Lung microvascular endothelial cell (primary cell): ENCODE results near the gene TAC4. TPM values are rescaled to one million over a fixed set of nuclear protein-coding genes. Genes with fewer than 3 reads are reported as not detected.

Experiments
- DNase-seq, 2 donors: peaks; one replicate each; pipeline versions ENCODE4 v3.0.0 to v3.0.0-alpha.2; 2010; ENCODE audit warnings: low read depth in 2 of 2
- total RNA-seq: library from RNA; depleted of rRNA; stranded (reverse); fragments of >200 nt; gene quantifications from 2 replicates; pipeline ENCODE4 v1.2.1, GENCODE V29; 2014

TAC4 gene
- total RNA-seq, 1 donor from 2014 or later, result not detected

DNA sequence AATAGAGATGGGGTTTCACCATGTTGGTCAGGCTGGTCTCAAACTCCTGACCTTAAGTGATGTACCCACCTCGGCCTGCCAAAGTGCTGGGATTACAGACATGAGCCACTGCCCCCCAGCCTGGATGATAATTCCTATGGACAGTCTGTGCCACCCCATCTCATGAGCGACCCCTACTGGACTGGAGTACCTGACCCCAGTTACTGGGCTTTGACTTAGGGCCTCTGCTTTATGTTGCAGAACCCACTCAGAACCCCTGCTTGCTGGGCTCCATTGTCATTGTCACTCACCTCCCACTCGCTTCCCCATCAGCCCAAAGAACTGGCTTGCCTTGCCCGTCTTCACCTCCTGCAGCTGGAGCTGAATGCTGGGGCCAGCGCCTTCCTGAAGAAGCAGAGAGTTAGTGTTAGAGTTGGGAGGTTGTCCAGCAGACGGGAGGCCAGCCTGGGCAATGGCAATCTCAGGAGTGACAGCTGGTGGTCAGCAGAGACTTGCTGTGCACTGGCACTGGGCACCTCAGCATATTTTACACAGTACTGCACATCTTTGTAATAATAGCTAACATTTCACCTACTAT, 4.0 kb downstream of the TAC4 start:
- peak; percentile 45 to 74 for DNase-seq

DNA sequence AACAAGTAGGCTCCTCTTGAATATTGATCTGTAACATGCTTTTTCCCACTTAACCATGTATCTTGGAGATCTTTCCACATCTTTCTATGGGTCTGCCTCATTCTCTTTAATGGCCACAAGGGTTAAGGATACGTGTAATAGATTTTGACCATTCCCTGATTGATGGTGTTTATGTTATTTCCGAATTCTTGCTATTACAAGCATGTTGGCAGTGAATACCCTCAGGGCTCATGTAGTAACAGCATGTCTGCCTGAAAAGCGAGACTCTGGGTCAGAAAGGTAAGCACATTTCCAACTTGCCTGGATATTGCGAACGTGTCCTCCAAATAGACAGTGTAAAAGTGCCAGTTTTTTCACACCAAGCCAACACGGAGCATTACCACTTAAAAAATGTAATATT, 5.0 kb downstream of the TAC4 start:
- DNase-seq, result no peak

DNA sequence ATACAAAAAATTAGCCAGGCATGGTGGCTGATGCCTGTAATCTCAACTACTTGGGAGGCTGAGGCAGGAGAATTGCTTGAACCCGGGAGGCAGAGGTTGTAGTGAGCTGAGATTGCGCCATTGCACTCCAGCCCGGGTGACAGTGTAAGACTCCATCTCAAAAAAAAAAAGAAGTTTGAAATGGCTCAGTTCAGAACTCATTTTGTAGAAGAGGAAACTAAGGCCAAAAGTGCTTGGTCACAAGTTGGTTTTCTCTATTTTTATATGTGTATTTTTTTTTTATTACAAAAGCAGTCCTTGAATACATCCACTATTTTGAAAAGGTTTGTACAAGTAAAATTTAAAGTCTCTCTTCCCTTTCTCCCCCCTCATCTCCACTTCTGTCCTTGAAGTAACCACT, 5.5 kb downstream of the TAC4 start:
- no peak for DNase-seq

DNA sequence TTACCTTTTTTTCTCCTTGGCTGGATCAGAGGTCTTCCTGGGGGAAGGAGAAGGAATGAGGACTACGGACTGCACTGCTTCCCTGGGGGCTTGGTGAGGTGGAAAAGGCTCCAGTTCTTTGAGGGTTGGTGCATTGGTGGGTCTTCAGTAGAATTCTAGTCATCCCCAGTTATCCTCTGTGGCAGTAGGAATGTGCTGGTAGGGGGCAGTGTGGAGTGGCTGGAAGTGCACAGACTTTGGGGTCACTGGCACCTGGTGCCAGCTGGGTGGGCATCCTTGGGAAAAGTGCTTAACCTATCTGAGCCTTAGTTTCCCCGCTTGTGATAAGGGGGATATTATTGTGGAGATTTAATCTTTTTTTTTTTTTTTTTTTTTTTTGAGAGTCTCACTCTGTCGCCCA, 6.3 kb downstream of the TAC4 start:
- DNase-seq, result no peak

DNA sequence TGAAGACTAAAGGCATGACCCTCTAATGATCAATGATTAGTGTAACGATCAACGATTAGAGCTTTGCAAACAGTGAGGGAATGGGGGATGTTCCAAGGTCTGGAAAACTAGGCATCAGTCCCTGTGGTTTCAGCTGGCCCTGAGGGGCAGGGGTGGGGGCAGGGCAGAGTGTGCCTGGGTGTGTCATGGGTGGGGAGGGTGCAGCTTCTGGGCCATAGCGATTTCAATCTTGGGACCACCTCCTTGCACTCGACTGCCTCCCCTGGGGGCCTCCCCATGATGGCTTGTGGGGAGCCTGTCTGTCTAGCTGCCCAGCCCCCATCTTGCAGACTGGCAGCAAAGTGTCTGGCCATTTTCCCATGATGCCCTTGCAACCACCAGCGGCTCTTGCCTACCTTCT, 8.4 kb downstream of the TAC4 start:
- DNase-seq, result no peak

DNA sequence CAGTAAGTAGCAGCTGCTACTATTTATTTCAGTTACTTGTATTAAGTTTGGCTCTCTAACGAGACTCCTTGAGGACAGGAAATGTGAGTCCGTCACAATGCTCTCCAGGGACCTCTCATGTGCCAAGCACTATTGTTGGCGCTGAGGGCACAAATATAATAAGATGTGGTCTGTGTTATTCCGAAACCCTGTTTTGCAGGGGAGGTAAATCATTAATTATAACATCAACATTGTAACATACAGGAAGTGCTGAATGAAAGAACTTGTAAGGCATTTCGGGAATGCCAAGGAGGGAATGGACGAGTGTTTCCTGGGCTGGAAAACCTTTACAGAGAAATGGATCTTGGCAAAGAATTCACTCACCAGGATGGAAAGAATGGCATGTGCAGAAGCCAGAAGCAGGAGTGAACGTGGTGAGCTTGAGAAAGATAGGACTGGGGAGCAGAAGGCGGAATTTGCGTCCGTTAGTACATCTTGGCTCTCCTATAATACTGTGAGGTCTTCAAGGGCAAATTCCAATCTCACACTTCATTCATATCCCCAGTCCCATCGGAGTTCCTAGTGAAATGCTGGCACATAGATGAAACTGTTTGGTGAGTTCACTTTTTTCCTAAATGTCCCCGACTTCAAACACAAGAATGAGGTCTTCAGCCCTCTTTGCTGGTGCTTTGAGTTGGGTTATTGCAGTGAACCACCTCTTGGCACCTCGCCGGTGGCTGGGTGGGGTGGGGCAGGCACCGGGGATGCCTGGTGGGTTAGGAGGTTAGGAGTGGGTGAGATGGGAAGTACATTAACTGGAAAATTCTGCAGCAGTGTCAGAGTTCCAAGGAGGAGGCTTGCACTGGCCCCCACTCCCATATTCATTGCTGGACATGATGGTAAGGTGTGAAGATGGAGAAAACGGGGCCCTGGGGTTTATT, 11.5 kb downstream of the TAC4 start:
- peak in 1 of 2 donors; percentile 70 for DNase-seq

DNA sequence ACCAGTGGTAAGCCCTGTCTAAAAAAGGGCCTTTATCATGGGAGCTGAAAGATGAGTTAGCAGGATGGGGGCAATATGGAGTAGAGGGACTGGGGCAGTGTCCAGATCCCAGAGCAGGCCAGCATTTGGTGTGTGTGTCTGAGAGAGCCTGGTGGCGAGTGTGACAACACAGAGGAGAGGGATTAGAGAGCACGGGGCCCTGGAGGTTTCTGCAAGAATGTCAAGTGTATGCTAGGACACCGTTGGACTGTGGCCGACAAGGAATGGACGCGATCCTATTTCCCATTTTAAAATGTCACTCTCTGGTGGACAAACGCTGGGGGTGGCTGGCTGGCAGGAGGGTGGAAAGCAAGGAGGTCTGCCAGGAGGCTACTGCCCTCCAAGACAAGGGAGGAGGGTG, 12.4 kb downstream of the TAC4 start:
- DNase-seq, result no peak

DNA sequence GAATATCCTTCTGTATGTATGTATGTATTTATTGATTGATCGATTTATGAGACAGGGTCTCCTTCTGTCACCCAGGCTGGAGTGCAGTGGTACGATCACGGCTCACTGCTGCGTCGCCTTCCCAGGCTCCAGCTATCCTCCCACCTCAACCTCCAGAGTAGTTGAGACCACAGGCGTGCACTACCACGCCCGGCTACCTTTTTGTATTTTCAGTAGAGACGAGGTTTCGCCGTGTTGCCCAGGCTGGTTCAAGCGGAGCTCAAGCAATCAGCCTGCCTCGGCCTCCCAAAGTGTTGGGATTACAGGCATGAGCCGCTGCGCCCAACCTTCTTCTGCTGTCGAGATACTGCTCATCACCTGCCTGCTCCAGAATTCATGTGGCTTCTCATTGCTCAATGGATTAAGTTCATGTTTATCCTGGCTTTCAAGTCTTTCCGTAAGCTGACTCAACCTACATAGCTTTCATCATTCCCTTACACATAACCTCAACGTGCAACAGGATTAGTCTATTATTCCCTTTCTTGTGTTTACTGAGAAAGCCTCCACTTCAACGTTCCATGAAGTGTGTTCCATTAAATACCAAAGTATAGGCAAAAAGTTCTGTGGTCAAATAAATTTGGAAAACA, 13.6 kb downstream of the TAC4 start:
- peak in 1 of 2 donors; percentile 69 for DNase-seq

DNA sequence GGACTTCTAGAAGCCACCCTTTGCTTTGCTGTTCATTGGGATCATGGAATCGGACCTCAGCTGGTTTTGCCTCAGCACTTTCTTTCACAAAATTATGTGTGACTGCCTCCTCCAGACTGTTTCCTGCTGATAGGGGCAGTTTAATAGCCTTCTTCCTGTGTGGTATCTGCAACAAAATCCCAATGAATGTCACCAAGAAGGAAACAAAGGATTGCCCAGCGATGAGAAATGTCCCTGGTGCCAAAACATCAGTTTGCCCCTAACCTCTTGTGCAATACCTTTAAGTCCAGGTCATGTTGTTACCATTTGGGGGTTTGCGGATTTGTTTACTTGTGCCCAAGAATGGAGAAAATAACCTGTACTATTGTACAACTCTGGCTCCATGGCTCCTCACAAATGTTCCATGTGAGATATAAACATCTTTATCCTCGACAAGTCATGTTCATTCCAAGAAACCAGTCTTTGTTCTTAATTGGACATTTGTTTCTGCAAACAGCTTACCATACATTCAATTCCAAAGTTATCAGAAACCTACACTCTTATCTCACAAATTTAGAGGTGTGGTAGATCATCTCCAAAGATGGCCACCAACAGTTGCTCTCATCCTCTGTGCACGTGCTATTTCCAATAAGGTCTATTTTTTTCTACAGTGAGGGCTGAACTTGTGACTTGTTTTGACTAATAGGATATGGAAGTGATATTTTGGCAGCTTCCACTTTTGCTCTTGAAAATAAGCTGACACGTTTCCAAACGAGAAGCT, 14.8 kb downstream of the TAC4 start:
- DNase-seq, result peak; percentile 82 to 94

DNA sequence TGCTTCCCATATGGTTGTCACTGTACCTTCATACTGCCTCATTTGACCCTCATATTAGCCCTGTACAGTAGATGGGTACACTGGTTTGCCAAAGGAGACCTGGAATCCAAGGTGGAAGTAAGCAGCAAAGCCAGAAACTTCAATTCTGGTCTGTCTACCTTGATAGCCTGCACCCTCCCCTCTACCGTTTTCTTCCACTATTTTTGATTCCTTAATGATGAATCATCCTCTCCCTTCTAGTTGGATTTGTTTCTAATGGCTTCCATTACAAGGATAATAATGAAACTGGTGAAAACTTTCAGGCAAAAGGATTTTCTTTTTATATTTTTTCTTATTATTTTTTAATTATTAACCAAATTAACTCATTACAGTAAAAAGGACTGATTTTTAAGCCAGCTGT, 17.3 kb downstream of the TAC4 start:
- DNase-seq, result no peak

DNA sequence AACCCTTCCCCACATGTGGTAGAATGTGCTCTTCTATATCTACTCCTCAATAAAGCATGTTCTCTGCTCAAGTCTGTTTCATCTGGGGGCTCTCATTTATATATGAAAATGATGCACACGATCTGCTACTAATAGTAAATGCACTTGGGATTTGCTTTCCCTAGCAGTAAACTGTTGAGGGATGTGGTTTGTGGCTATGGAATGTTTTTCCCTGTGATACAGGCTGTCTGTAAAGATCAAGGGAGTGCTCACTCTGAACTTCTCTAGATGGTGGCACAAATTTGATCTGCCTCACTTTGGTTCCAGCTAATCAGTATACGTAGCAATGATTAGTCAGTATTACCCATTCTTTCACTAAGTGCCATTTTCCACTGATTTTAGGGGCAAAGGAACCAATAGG, 18.8 kb downstream of the TAC4 start:
- no peak for DNase-seq

DNA sequence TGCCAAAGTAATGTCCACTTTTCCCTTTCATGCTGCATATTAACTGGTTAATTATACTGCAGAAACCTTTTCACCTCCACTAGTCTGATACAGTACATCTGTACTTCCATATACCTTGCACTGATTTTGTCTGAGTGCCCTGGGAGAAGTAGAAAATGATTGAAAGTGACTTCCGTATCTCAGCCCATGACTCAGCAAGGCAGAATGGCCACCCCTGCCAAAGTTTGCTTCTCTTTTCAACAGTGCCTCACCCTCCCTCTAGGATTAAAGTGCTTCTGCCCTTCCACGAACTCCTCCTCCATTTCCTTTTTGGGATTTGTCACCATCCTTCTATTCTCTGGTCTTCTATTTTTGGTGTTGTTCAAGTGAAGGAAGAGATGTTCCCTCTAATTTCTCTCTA, 19.5 kb downstream of the TAC4 start:
- peak in 1 of 2 donors; percentile 31 for DNase-seq

DNA sequence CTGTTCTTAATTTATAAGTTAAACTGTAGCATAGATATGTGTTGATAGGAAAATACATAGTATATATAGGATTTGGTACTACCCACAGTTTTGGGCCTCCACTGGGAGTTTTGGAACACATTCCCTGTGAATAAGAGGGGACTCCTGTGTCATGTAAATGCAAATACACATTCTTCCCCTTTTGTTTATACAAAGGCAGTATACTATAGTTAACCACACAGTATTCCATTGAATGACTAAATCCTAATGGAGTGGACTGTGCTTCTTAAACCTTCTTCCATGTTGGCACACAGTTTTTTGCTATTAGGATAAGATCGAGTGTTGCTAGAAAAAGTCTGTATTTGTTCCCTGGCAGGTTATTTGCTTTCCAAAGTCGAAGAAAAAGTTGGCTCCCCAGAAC, 22.2 kb downstream of the TAC4 start:
- no peak for DNase-seq

DNA sequence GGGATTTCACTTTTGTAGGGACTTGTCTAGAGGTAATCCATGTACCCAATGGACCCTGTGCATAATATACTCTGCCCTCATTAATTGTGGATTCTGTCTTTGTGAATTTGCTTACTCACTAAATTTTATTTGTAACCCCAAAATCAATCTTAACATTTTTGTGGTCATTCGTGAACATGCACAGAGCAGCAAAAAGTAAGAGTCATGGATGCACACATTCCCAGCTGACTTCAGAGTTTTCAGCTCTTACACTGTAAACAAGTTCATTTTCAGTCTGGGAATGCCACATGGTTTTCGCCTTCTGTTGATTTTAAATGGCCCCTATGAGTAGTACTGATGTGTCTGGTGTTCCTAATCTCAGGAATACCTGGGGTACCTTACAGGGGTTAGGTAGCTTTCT, 24.3 kb downstream of the TAC4 start:
- no peak for DNase-seq

DNA sequence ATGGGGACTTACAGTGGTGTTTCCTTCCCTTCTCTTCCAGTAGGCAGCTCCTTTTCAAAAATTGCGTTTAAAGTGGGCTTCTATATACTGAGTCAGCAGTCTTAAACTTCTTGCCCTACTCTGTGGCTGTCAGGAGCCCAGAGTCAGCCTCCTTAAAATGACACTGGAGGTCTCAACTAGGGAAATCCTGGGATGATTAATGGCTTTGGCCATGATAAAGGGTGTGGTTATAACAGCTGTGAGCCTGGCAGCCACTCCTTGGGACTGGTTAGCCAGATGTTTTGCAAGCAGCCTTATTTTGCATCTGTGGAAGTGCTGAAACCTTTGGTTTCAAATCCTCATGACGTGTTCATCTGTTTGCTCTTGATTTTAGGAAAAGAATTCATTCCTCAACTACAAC, 25.0 kb downstream of the TAC4 start:
- DNase-seq, result no peak

DNA sequence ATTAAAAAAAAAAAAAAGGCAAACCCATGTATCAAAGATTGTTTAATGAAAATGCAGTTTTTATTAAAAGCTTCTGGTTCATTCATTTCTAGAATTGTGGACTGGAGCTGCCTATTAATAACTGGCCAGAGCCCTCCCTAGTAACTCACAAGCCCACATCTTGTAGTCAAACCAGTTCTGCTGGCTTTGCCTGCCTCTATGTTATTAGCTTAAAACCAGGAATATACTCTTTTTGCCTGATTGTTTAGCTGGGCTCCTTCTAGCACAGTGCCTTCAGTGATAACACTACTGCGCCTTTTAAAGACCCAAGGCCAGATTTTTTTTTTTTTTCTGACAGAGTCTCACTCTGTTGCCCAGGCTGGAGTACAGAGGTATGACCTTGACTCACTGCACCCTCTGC, 26.0 kb downstream of the TAC4 start:
- no peak for DNase-seq

DNA sequence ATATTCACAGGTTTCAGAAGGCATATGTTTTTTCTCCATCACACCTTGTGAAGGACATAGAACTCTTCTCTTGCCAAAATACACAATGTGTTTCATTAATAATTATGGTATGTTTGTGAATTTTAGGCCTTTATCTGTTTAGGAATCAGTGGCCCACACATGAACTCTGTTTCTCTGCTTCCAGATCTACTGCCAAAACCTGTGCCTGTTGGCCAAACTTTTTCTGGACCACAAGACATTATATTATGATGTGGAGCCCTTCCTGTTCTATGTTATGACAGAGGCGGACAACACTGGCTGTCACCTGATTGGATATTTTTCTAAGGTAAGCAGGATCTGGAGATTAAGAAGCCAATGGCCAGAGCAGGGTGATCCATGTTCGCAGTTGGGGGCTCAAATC, 26.4 kb downstream of the TAC4 start:
- peak in 1 of 2 donors; percentile 85 for DNase-seq

DNA sequence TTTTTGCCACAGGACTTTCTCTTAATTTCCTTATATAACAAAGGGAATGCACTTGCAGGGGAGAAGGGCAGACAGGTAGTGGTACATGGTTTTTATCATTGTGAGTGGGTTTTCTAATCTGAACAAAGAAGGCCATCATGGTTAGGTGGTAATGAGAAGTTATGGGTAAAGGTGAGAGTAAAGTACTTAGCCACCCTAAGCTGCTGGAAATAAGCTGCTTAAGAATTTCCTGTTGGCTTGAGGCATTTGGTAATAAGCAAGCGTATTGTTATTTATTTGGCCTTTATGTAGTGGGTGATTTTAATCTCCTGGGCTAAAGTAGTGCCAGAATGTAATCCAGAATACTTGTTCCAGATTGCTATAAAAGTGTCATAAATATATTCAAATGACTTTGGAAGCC, 27.1 kb downstream of the TAC4 start:
- no peak for DNase-seq

DNA sequence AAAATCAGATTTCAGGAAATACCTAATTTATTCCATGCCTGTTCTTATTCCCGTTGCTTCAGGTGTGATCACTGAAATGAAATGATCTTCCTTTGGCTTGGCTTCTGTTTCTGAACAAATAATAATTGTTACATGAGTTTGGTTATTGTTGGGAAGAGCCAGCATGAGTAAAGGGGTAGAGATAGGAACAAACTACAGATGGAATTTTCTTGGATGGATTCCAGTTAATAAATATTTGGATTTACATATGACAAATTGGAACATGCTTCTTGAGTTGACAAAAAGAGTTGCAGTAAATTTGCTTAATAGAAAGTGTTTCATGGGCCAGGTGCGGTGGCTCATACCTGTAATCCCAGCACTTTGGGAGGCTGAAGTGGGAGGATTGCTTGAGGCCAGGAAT, 28.2 kb downstream of the TAC4 start:
- DNase-seq, result peak in 1 of 2 donors; percentile 51

DNA sequence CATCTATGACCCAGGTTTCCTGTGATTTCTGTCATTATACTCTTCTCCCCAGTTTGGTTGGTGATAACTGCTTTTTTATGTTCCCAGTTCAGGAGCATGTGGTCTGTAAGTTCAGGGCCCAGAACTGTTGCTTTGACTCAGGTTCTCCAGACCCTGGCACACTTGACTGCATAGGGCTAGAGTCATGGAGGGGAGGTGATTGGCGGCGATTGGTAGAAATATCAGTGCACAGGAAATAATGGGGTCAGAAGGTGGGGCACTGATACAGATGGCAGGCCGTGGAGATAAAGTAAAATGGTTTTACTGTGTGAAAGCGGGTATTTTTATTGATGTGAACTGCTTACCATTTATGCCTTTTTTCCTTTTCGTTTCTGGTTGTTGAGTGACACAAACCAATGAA, 28.7 kb downstream of the TAC4 start:
- peak in 1 of 2 donors; percentile 84 for DNase-seq

DNA sequence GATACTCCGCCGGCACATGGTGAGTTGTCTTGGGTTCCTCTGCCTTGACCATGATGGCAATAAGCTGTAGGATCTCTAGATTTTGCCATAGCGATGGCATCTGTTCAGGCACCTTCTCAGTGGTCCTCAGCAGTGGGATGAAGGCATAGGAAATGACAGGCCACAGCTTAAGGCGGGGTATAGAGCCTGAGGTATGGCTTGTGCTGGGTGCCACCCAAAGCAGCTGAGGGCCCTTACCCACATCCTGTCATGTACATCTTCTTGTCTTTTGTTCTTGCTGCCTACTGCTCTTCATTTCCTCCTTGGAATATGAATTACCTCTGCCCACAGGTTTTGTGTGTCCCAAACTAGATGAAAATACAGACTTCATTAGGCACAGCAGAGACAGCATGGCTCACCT, 29.9 kb downstream of the TAC4 start:
- DNase-seq, result no peak

DNA sequence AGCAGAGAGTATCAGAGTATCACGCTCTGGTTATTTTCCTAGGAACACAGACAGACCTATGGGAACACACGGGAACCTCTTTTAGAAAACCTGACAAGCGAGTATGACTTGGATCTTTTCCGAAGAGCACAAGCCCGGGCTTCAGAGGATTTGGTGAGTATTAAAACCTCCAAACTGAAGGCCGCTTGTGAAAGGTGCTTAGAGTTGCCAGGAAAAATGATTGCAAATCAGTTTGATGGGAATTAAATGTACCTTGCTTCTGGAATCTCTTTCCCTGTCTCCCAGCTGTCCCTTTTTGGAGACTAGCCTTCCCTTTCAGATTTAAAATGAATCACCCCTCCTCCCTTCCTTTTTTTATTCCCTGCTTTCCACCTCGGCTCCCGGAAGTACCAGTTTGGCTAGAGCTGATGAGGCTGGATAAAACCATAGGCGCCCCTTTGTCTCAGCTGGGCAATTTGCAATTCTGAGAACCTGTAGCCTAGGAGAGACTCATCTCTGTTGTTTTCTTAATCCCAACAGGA, 32.0 kb downstream of the TAC4 start:
- DNase-seq, result peak; percentile 15 to 44
